Measurements from ENCODE around the gene ZNHIT1. TPM values are rescaled to one million over a fixed set of nuclear protein-coding genes. Genes with fewer than 3 reads are reported as not detected.
"Not testable (repeated sequence)": the region's sequence is repeated elsewhere in the genome, so short reads cannot be mapped to it uniquely, and the experiment has no call there.

Gene ZNHIT1
- polyA plus RNA-seq, 1 experiment, result 49.2 TPM

- no peak for DNase-seq (ENCODE audit: low read depth)
- POLR2A ChIA-PET, result no interaction called here
- CTCF ChIA-PET, result interaction anchor here (1.4 to 7.8 kb wide), 2 partner anchors 45 to 46 kb away, joined by 4 to 158 read pairs; no protein-coding TSS in a partner anchor
- Histone ChIP-seq H3K4me3 (ENCODE audit: low read depth, low read length) (no peak overlapping the region), H3K36me3 (ENCODE audit: control insufficient read depth, insufficient read depth, low read length) (no peaks in the 10 kb centered on the region), H3K27me3 (ENCODE audit: control insufficient read depth, insufficient read depth, low read length) (peaks cover 1% of the 10 kb centered on the region)
- TF ChIP-seq CTCF (IDR thresholded peaks at IDR 0.05; ENCODE audit: insufficient read depth, low read depth, low read length), result no peak
Observed at GRCh38 chr7:101189109-101189508, 28.9 kb upstream of the ZNHIT1 start.

- Histone ChIP-seq H3K27me3 (ENCODE audit: control insufficient read depth, insufficient read depth, low read length) (peaks cover 7% of the 10 kb centered on the region), H3K4me3 (ENCODE audit: low read depth, low read length) (no peak overlapping the region), H3K36me3 (ENCODE audit: control insufficient read depth, insufficient read depth, low read length) (no peaks in the 10 kb centered on the region)
- POLR2A ChIA-PET, result no interaction called here
- CTCF ChIA-PET, result interaction anchor here (0.7 to 7.8 kb wide), 5 partner anchors 12 to 86 kb away, joined by 3 to 158 read pairs (median 3); partner anchors contain the start of gene VGF
- TF ChIP-seq CTCF (IDR thresholded peaks at IDR 0.05; ENCODE audit: insufficient read depth, low read depth, low read length), result no peak
- no peak for DNase-seq (ENCODE audit: low read depth)
Observed at GRCh38 chr7:101195884-101196283, 22.1 kb upstream of the ZNHIT1 start.

- no peak for TF ChIP-seq CTCF (IDR thresholded peaks at IDR 0.05; ENCODE audit: insufficient read depth, low read depth, low read length)
- H3K36me3 ChIP-seq (ENCODE audit: control insufficient read depth, insufficient read depth, low read length), result no peaks in the 10 kb centered on the region
- POLR2A ChIA-PET, result no interaction called here
- DNase-seq (ENCODE audit: low read depth), result no peak
- H3K4me3 ChIP-seq (ENCODE audit: low read depth, low read length), result no peak overlapping the region
- CTCF ChIA-PET, result interaction anchor here (1.4 kb wide), 1 partner anchor 132 kb away, joined by 4 read pairs; no protein-coding TSS in a partner anchor
- peaks cover 18% of the 10 kb centered on the region for H3K27me3 ChIP-seq (ENCODE audit: control insufficient read depth, insufficient read depth, low read length)
Observed at GRCh38 chr7:101197991-101198390, 20.0 kb upstream of the ZNHIT1 start.

- POLR2A ChIA-PET, result no interaction called here
Observed at GRCh38 chr7:101198476-101198875, 19.5 kb upstream of the ZNHIT1 start.

GRCh38 chr7:101199522-101199921, 18.4 kb upstream of the ZNHIT1 start:
- peaks cover 19% of the 10 kb centered on the region for H3K27me3 ChIP-seq (ENCODE audit: control insufficient read depth, insufficient read depth, low read length)
- POLR2A ChIA-PET; H3K36me3 ChIP-seq (ENCODE audit: control insufficient read depth, insufficient read depth, low read length); DNase-seq (ENCODE audit: low read depth); H3K4me3 ChIP-seq (ENCODE audit: low read depth, low read length): not testable (repeated sequence)
- CTCF ChIA-PET, result interaction anchor here (0.9 to 1.6 kb wide), 3 partner anchors 37 to 57 kb away, joined by 3 to 4 read pairs (median 3); no protein-coding TSS in a partner anchor

More at GRCh38 chr7:101198476-101198875, 19.5 kb upstream of the ZNHIT1 start:
- Histone ChIP-seq H3K36me3 (ENCODE audit: control insufficient read depth, insufficient read depth, low read length) (no peaks in the 10 kb centered on the region), H3K4me3 (ENCODE audit: low read depth, low read length) (no peak overlapping the region), H3K27me3 (ENCODE audit: control insufficient read depth, insufficient read depth, low read length) (peaks cover 19% of the 10 kb centered on the region)
- CTCF ChIA-PET, result interaction anchor here (0.9 to 1.4 kb wide), 2 partner anchors 56 to 132 kb away, joined by 3 to 4 read pairs; no protein-coding TSS in a partner anchor
- TF ChIP-seq CTCF (IDR thresholded peaks at IDR 0.05; ENCODE audit: insufficient read depth, low read depth, low read length), result no peak
- no peak for DNase-seq (ENCODE audit: low read depth)

GRCh38 chr7:101200504-101200861, 17.5 kb upstream of the ZNHIT1 start:
- POLR2A ChIA-PET, result no interaction called here
- H3K4me3 ChIP-seq (ENCODE audit: low read depth, low read length), result no peak overlapping the region
- CTCF ChIA-PET, result interaction anchor here (0.6 to 1.8 kb wide), 5 partner anchors 8 to 123 kb away, joined by 3 to 10 read pairs (median 3); no protein-coding TSS in a partner anchor
- DNase-seq (ENCODE audit: low read depth), result no peak
- peaks cover 19% of the 10 kb centered on the region for H3K27me3 ChIP-seq (ENCODE audit: control insufficient read depth, insufficient read depth, low read length)
- no peaks in the 10 kb centered on the region for H3K36me3 ChIP-seq (ENCODE audit: control insufficient read depth, insufficient read depth, low read length)
- TF ChIP-seq CTCF (IDR thresholded peaks at IDR 0.05; ENCODE audit: insufficient read depth, low read depth, low read length), result no peak
